OCI-LY1 (cell line): ENCODE data around the gene KRTAP7-1.

Experiments used
- CTCF ChIP-seq: fragments of 200-600 bp; sonication (generic), shearing (Covaris generic); IDR thresholded peaks from 2 replicates; pipeline ENCODE4 v1.5.1; 2017; ENCODE audit warnings: mild to moderate bottlenecking, antibody characterized with exemption, low read length, moderate library complexity, mixed read lengths
- EZH2 ChIP-seq: fragments of 200-600 bp; sonication (generic), shearing (Covaris generic); IDR thresholded peaks from 2 replicates; pipeline ENCODE4 v1.8.0; 2017; ENCODE audit warnings: borderline replicate concordance, mixed run types, mild to moderate bottlenecking, antibody characterized with exemption, low read length, moderate library complexity, mixed read lengths

DNA sequence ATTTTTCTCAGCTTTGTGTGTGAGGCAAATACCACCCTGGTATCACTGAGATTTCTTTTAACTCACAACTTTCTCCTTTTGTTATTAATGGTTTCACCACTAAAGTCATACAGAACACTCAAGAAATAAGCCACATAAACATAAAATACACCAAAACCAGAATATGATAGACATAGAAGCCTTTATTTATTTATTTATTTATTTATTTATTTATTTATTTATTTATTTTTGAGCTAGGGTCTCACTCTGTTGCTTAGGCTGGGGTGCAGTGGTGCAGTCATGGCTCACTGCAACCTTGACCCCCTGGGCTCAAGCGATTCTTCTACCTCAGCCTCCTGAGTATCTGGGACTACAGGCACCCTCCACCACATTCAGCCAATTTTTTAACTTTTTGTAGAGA, 29.0 kb downstream of the KRTAP7-1 start:
- TF ChIP-seq CTCF = no peak
- no peak for TF ChIP-seq EZH2
